Measurements from ENCODE around the gene TBC1D22A.

The TBC1D22A gene

DNA sequence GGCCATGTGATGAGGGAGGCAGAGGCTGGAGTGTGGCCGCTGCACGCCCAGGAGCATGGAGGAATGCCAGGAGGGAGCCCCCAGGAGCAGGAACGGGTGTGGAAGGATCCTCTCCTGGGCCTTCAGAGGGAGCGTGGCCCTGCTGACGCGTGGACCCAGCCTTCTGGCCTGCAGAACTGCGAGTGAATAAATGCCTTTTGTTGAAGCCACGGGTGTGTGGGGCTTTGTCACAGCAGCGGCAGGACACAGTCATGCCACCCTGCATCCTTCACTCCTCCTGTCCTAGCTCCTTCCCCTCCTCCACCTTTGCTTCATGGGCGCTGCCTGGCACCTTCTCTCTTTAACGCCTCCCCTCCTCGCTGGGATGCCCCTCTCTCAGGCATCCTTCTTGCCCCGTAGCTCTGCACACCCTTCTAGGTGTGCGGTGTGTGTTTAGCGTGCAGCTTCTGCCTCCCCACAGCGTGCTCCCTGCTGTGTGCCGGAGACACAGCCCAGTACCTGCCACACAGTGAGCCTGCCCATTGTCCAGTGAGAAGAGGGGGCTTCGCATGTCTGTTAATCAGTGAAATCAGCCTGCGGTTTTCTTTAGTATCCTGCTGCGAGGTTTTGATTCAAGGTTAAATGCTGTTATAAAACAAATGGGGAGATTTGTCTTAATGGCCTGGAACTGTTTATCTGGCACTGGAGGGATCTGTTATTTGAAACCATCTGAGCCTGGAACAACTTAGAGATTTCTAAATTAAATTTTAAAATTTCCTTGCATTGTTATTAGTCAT lies 459.6 kb downstream of the TBC1D22A start:
- no peak for DNase-seq (ENCODE audit: low spot score)
